Pancreas (tissue), 10 donors: ENCODE measurements around the gene CEBPG. TPM values are rescaled to one million over a fixed set of nuclear protein-coding genes. Genes with fewer than 3 reads are reported as not detected.

Experiments used
- ATAC-seq, 4 donors: fragments of 200-7000 bp; cut with Tn5 transposase; one replicate each; pipeline versions ENCODE4 v1.8.0 to v1.9.1; 2020; ENCODE audit warnings: mild to moderate bottlenecking in 4 of 4, moderate library complexity in 4 of 4
- DNase-seq, 6 donors: peaks; one replicate each; pipeline ENCODE4 v3.0.0-alpha.2; 2020
- FAIRE-seq: peaks from 2 replicates; lab custom pipeline; 2012; peaks lifted over from hg19 to GRCh38; lab: Jason Lieb, UNC
- H3K27ac ChIP-seq, 4 donors: fragments of 200-600 bp; sonication (generic); 1 replicate in 3 of 4; 2 replicates in 1 of 4; pipeline versions ENCODE4 v1.5.0 to v1.8.0; 2020
- H3K27me3 ChIP-seq, 4 donors: fragments of 200-600 bp; one replicate each; pipeline ENCODE4 v1.8.0; 2021
- H3K36me3 ChIP-seq, 3 donors: fragments of 200-600 bp; sonication (generic) in 1 of 3; one replicate each; pipeline versions ENCODE4 v1.5.0 to v1.8.0; 2020 to 2021
- H3K4me1 ChIP-seq, 3 donors: fragments of 200-600 bp; one replicate each; pipeline ENCODE4 v1.8.0; 2021
- H3K4me3 ChIP-seq, 4 donors: fragments of 200-600 bp; sonication (generic) in 2 of 4; one replicate each; pipeline versions ENCODE4 v1.5.0 to v1.8.0; 2020 to 2021
- H3K9me3 ChIP-seq, 4 donors: fragments of 200-600 bp; one replicate each; pipeline ENCODE4 v1.8.0; 2021
- WGBS, 2 donors: extraction: QIAGEN DNeasy Blood & Tissue Kit; methylation state at CpG; one replicate each; pipeline ENCODE4 v1.1.7; 2013; 5-methylcytosine and 5-hydroxymethylcytosine counted together
- intact Hi-C, 3 donors: fragments of 100-400 bp; cut with DNase I; formaldehyde crosslinking; loops; one replicate each; pipeline versions ENCODE4 v1.11.1 to v1.14.2; 2022
- polyA plus RNA-seq, 2 donors: library from polyadenylated mRNA; stranded (reverse); fragments of 200-250 nt; gene quantifications; one replicate each; pipeline ENCODE4 v1.2.3, GENCODE V29; 2013
- total RNA-seq, 6 donors: library from RNA; stranded (reverse); fragmentation: NEBNext Ultra II Directional in 4 of 6; extraction: Animal tissue kit (Norgen Biotek cat#: 25700) in 4 of 6; gene quantifications; one replicate each; pipeline versions ENCODE4 v1.2.1 to v1.2.4, GENCODE V29; 2021 to 2023
- TF ChIP-seq, protein P1 (sequence below), 4 donors: fragments of 200-600 bp; sonication (generic) in 3 of 4; IDR thresholded peaks; one replicate each; pipeline versions ENCODE4 v1.5.0 to v1.8.0; 2021; ENCODE audit warnings: antibody characterized with exemption in 4 of 4
- donor health status: healthy with polysubstance abuse.
- donor health status: DM: no; HTN: no; CAD: no; lungs with moderate emphysema.
- donor health status: DM: no; HTN: no; CAD: no.
- donor health status: control.
- donor health status: control.
- donor health status: Bipolar disorder and iron deficiency.
- donor health status: DM: yes; HTN: yes; CAD: no.
- donor health status: DM: no; HTN: no; CAD: no.
- donor health status: DM: no; HTN: no; CAD: no.
- donor health status: DM: yes; HTN: yes; CAD: no.

The CEBPG gene
- total and polyA plus RNA-seq, 8 donors, result 6.2 to 34.5 (median 9.4) TPM

DNA sequence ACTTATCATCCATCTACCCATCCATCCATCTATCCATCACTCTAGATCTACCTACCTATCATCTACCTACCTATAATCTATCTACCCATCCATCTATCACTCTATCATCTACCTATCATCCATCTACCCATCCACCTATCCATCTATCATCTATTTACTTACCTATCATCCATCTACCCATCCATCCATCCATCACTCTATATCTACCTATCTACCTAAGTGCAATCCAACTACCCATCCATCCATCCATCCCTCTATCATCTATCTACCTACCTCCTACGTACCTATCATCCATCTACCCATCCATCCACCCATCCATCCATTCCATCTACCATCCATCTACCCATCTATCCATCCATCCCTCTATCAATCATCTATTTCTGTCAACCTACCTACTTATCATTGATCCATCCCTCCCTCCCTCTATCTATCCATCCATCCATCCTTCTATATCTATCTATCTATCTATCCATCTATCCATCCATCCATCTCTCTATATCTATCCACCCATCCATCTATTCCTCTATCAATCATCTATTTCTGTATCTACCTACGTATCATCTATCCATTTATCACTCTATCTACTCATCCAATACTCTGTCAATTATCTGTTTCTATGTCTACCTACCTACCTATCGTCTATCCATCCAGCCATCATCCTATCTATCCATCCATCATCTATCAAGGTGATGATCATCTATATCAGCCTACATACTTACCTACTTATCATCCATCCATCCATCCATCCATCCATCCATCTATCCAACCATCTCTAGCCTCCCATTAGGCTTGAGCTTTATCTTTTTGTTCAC, 49.1 kb downstream of the CEBPG start:
- no peak overlapping the region for H3K4me3 ChIP-seq
- H3K27me3 ChIP-seq, result no peaks in the 10 kb centered on the region
- intact Hi-C loops, result loop anchor here in 1 of 3 donors (10.0 kb wide), 1 partner anchor 352 kb away; no protein-coding TSS in a partner anchor
- WGBS, 2 donors, result 84 to 91% methylated on average over 3 of the region's 3 CpGs
- no peak overlapping the region for H3K27ac ChIP-seq
- H3K4me1 ChIP-seq, result no peaks in the 10 kb centered on the region
- H3K9me3 ChIP-seq, result no peaks in the 10 kb centered on the region
- no peak for DNase-seq
- TF ChIP-seq, protein P1, sequence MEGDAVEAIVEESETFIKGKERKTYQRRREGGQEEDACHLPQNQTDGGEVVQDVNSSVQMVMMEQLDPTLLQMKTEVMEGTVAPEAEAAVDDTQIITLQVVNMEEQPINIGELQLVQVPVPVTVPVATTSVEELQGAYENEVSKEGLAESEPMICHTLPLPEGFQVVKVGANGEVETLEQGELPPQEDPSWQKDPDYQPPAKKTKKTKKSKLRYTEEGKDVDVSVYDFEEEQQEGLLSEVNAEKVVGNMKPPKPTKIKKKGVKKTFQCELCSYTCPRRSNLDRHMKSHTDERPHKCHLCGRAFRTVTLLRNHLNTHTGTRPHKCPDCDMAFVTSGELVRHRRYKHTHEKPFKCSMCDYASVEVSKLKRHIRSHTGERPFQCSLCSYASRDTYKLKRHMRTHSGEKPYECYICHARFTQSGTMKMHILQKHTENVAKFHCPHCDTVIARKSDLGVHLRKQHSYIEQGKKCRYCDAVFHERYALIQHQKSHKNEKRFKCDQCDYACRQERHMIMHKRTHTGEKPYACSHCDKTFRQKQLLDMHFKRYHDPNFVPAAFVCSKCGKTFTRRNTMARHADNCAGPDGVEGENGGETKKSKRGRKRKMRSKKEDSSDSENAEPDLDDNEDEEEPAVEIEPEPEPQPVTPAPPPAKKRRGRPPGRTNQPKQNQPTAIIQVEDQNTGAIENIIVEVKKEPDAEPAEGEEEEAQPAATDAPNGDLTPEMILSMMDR (IDR thresholded peaks at IDR 0.05), result no peak
- ATAC-seq, result no peak
- no peaks in the 10 kb centered on the region for H3K36me3 ChIP-seq
- FAIRE-seq, result no peak

DNA sequence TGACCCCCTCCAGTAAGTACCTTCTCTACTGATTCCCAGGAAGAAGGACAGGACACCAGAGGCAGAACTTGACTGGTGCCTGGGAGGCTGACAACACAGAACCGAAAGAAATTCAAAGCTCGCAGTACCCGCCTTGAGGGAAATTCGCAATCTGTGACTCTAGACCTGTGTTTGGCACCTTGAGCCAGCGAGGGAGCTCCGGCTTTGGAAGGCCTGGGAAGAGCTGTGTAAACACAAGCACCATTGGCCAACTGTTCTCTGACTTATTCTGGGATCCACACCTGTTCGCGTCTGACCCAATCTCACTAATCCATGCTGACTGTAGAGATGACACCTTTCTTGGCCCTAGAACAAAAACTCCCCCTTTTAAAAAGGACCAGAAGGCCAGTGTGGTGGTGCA, 50.7 kb downstream of the CEBPG start:
- DNase-seq, result no peak
- H3K9me3 ChIP-seq, result no peaks in the 10 kb centered on the region
- WGBS, 2 donors, result 84 to 96% methylated on average over 8 of the region's 8 CpGs
- no peak overlapping the region for H3K27ac ChIP-seq
- FAIRE-seq, result no peak
- H3K4me3 ChIP-seq, result no peak overlapping the region
- intact Hi-C loops, result loop anchor here in 1 of 3 donors (10.0 kb wide), 1 partner anchor 351 kb away; no protein-coding TSS in a partner anchor
- H3K27me3 ChIP-seq, result no peaks in the 10 kb centered on the region
- H3K36me3 ChIP-seq, result no peaks in the 10 kb centered on the region
- ATAC-seq, result no peak
- H3K4me1 ChIP-seq, result no peaks in the 10 kb centered on the region
- TF ChIP-seq, protein P1 (IDR thresholded peaks at IDR 0.05), result no peak

DNA sequence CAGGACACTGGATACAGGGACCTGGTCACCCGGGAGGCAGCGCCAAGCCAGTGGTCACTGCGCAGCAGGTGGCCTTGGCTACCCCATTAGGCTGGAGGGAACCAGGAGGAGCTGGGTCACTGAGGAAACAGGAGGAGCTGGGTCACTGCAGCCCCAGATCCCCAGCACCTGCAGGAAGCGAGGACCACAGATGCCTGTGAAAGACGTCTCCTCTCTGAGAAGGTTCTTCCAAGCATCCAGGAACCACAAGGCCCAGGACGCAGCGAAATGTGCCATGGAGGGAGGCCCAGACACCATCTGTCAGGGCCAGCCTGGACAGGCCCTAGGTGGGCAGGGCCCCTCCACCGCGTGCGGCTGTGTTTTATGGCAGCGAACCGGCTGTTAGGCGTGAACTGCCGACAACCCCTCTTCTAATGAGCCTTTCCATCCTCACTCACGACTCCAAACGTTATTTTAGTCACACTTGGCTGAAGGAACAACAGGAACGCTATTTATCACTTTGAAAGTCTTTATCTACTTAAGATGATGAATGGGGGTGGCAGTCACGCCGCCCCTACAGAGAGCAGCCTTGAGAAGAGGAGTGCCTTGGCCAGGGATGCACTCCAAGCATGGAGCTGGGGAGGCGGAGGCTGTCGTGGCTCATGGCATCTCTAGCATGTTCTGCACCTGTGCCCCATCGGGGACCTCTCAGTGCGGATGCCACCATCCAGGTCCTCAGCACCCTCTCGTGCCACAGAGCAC, 53.3 kb downstream of the CEBPG start:
- Histone ChIP-seq H3K4me1 (no peaks in the 10 kb centered on the region), H3K27me3 (no peaks in the 10 kb centered on the region), H3K27ac (no peak overlapping the region), H3K9me3 (no peaks in the 10 kb centered on the region), H3K4me3 (no peak overlapping the region), H3K36me3 (no peaks in the 10 kb centered on the region)
- FAIRE-seq (no peak), ATAC-seq (no peak), DNase-seq (peak in 2 of 6 donors; percentile 31 to 35)
- TF ChIP-seq, protein P1 (IDR thresholded peaks at IDR 0.05), result no peak
- intact Hi-C loops, result loop anchor here in 1 of 3 donors (10.0 kb wide), 1 partner anchor 348 kb away; no protein-coding TSS in a partner anchor
- WGBS, 2 donors, result 83 to 84% methylated on average over 24 of the region's 24 CpGs

DNA sequence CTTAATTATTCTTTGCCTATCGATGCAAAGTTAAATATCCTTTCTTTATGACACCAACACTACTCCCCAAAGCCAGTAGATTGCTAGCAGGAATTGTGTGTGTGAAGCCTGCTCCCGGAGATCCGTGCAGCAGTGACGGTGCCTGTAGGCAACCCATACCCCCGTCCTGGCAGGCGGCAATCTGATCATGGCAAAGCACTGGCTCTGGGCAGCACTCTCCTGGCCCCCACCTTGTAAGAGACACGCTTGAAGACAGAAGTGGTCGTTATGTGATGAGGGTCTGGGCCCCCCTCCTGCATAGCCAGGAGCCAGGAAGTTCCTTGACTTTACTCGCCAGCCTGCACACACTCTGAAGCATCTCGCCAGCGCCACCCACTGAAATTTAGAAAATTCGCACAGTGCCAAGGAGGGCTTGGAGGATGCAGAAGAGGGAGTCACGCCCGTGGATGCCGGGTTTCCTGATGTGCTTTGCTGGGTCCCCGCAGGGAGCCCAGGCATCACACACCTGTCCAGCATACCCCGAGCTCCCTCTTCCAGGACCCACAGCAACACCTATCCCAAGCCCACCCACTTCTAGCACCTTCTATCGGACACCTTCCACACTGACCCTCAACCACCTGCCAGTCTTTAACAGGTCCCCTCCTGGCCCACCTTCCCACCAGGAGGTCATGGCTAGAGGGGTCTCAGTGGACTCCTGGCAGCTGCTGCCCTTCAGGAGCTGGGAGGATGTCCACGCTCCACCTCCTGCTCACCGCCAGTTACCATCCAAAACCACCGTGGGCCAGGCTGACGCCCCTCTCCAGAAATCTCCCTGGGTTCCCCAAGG, 54.5 kb downstream of the CEBPG start:
- intact Hi-C loops, result loop anchor here in 1 of 3 donors (10.0 kb wide), 1 partner anchor 347 kb away; no protein-coding TSS in a partner anchor
- H3K27ac ChIP-seq, result no peak overlapping the region
- no peaks in the 10 kb centered on the region for H3K27me3 ChIP-seq
- no peaks in the 10 kb centered on the region for H3K36me3 ChIP-seq
- no peaks in the 10 kb centered on the region for H3K4me1 ChIP-seq
- TF ChIP-seq, protein P1 (IDR thresholded peaks at IDR 0.05), result no peak
- DNase-seq (peak in 2 of 6 donors; percentile 20 to 28), FAIRE-seq (no peak), ATAC-seq (no peak)
- H3K9me3 ChIP-seq, result no peaks in the 10 kb centered on the region
- H3K4me3 ChIP-seq, result no peak overlapping the region
- 91 to 95% methylated on average over 22 of the region's 22 CpGs for WGBS, 2 donors
